Astrocyte of the spinal cord (primary cell): ENCODE measurements around the gene HTRA1.

Experiments used
- DNase-seq: peaks from one replicate; pipeline ENCODE4 v3.0.0; 2011; ENCODE audit warnings: low read depth, low spot score
- H3K4me3 ChIP-seq: 2 replicates; pipeline ENCODE4 v1.5.1; 2011; ENCODE audit warnings: low read depth, mild to moderate bottlenecking, low read length, moderate library complexity
- CTCF ChIP-seq: IDR thresholded peaks from 2 replicates; pipeline ENCODE4 v1.5.1; 2012; ENCODE audit warnings: low read depth, mild to moderate bottlenecking, low read length, inconsistent platforms
- in situ Hi-C: cut with HindIII; loops from 2 replicates; pipeline ENCODE4 v1.10.0; 2017; ENCODE audit warnings: low sequenced_read_pairs

HTRA1 gene

DNA sequence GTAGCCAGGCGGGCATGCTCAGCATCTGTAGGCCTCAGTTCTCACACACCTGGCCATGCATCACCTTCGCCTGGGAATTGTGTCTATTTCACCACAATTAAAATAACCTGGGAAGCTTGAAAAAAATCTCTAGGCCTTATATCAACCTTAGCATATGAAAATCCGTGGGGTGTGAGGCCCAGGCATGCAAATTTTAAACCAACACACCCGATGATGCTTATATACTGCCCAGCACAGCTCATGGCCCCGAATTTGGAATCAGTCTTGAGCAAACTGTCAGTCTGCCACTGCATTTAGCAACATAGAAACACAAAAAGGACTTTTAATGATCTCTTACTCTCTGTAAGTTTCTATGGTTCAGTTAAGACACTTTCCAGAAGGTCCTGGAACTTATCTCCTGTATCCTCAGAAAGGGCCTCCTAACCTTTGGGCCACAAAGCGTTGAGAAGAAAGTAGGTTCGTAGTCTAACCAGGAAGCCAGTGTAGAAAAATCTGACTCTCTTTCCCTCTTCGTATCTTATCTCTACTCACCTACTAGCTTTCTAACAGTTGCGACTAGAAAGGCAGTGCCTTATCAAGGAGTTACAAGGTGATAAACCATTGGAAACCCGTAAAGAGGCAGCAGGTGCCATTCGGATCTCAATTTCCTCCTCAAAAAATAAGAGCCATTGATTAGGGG is 87.2 kb downstream of the HTRA1 start:
- in situ Hi-C loops = no loop called here
- DNase-seq = no peak
- TF ChIP-seq CTCF = no peak
- no peak overlapping the region for H3K4me3 ChIP-seq

GRCh38 chr10:122549636-122550035 is 88.3 kb downstream of the HTRA1 start:
- no peak for TF ChIP-seq CTCF
- DNase-seq = no peak
- H3K4me3 ChIP-seq = no peak overlapping the region
- in situ Hi-C loops = no loop called here

DNA sequence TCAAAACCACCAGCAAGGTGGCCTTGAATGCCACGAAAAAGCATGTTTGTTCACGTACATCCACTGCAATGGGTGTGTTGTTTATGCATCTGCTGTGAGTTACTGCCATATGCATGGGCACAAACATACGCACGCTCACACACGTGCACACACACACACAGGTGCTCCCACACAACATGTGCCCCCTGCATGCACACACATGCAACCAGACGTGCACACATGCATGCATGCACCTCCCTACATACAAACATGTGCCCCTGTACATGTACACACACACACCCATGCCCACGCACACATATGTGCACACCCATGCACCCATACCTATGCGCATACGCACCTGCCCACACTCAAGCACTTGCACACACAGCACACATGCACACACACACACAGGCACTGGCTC is 89.1 kb downstream of the HTRA1 start:
- no peak overlapping the region for H3K4me3 ChIP-seq
- no peak for TF ChIP-seq CTCF
- in situ Hi-C loops = no loop called here
- DNase-seq = no peak

DNA sequence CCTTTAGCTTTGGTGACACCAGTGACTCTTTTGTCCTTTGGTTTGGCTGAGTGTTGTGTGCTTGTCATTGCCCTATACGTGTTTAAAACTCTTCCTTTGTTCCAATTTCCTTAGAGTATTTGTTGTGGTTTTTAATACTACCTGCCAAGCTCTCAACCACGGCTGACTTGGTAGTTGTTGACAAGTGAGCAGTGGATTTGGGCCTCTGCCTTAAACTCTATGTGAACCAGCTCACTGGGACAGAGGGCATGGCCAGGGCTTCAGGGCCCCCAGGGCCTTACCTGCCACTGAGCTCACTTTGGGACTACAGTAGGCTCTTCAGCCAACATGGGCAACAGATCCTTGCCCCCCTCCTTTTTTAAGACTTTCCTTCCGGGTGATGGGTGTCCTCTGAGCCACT is 89.6 kb downstream of the HTRA1 start:
- in situ Hi-C loops = no loop called here
- no peak for TF ChIP-seq CTCF
- H3K4me3 ChIP-seq = no peak overlapping the region
- DNase-seq = no peak

DNA sequence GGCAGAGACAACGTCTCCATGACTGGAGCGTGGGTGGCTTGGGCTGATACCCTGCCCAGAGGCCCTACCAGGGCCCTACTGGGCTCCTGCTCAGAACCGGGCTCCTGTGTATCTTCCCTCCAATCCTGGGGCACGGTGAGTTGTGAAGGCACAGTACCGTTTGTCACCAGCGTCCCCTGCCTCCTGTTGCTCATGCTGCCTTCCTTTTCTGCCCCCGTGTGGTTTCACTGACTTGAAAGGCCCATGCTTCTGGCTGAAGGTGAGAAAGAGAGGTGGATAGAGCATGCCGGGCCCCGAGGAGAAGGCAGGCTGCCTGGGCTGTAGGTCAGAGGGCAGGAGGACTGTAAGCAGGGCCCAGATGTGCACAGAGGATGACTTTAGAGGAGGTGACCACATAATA is 90.1 kb downstream of the HTRA1 start:
- no peak for DNase-seq

GRCh38 chr10:122553341-122553740 is 92.0 kb downstream of the HTRA1 start:
- H3K4me3 ChIP-seq = no peak overlapping the region
- DNase-seq = no peak
- TF ChIP-seq CTCF = no peak
- in situ Hi-C loops = no loop called here

More for the DNA sequence above, 90.1 kb downstream of the HTRA1 start:
- TF ChIP-seq CTCF = no peak
- in situ Hi-C loops = no loop called here
- H3K4me3 ChIP-seq = no peak overlapping the region
